Measurements from ENCODE around the gene HOXA9.

The HOXA9 gene

GRCh38 chr7:27197137-27198042 is 32.1 kb upstream of the HOXA9 start:
- DNase-seq = no peak
- TF ChIP-seq POLR2A (IDR thresholded peaks at IDR 0.05; ENCODE audit: low read length) (no peak), GATA1 (IDR thresholded peaks at IDR 0.05; ENCODE audit: low read depth, low read length) (no peak)

GRCh38 chr7:27196287-27196767 is 31.0 kb upstream of the HOXA9 start:
- TF ChIP-seq GATA1 (IDR thresholded peaks at IDR 0.05; ENCODE audit: low read depth, low read length) = no peak
- peak; percentile 74 to 89 for DNase-seq

DNA sequence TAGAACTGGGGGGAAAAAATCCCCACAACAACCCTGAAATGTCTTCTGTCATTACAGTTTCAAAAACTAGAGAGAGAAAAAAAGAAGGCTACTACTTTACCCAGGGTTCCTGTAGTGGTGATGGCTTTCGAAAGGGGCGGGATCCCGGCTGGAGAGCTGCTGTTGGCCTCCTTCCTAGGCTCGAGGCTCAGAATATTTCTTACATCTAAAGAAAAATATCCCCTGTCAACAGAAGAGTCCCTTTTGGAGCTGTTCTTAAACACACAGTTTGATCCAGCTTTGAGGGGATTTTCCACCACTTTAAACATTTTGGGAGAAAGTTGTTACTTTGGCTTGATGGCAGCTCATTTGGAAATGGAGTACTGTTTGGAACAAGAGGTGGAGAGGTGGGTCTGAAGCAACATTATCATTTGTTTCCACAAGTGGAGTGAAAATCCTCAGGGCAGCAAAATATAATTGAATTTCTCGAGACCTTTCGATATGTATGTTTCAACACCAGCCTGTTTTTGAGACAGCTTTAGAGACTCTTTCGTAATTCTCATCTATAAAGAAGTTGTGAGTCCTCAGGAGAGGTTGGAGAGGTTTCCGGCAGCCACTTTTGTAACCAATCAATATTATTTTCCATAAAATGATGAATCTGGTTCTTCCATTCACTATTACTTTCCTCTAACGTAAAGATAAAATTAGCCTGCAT is 29.5 kb upstream of the HOXA9 start:
- DNase-seq = no peak

GRCh38 chr7:27194002-27194352 is 28.6 kb upstream of the HOXA9 start:
- no peak for DNase-seq
- TF ChIP-seq GATA1 (IDR thresholded peaks at IDR 0.05; ENCODE audit: low read depth, low read length) = no peak

More for the DNA sequence above, 29.5 kb upstream of the HOXA9 start:
- TF ChIP-seq GATA1 (IDR thresholded peaks at IDR 0.05; ENCODE audit: low read depth, low read length) (no peak), POLR2A (IDR thresholded peaks at IDR 0.05; ENCODE audit: low read length) (no peak)

DNA sequence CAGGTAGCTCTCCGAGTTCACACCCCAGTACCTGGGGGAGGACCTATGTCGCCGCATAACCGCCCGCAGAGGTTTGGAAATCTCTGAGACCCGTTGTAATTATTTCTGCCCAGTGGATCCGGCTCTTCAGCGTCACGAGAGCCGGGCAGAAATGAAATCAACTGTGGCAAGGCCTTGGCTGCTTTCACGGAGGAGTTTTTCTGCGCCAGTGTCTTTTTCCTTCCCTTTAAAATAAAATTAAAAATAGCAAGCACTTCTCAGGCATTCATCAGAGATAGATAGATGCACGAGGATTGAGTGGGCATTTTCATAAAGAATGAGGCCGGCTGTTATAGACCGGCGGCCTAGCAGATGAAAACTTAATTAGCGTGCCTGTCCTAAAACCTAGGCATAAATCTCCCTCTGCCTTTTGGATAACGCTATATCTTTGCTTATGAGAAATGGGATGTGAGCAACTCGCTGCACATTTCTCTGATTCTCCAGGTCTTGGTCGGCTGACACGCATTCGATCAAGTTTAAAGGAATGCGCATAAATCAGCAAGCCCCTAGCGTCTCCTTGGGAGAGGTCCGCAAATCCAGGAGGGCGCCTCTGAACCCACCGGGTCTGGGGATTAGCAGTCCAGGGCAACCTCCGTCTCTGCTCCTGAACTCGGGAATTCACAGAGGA is 28.1 kb upstream of the HOXA9 start:
- TF ChIP-seq POLR2A (IDR thresholded peaks at IDR 0.05; ENCODE audit: low read length) (no peak), GATA1 (IDR thresholded peaks at IDR 0.05; ENCODE audit: low read depth, low read length) (no peak)

DNA sequence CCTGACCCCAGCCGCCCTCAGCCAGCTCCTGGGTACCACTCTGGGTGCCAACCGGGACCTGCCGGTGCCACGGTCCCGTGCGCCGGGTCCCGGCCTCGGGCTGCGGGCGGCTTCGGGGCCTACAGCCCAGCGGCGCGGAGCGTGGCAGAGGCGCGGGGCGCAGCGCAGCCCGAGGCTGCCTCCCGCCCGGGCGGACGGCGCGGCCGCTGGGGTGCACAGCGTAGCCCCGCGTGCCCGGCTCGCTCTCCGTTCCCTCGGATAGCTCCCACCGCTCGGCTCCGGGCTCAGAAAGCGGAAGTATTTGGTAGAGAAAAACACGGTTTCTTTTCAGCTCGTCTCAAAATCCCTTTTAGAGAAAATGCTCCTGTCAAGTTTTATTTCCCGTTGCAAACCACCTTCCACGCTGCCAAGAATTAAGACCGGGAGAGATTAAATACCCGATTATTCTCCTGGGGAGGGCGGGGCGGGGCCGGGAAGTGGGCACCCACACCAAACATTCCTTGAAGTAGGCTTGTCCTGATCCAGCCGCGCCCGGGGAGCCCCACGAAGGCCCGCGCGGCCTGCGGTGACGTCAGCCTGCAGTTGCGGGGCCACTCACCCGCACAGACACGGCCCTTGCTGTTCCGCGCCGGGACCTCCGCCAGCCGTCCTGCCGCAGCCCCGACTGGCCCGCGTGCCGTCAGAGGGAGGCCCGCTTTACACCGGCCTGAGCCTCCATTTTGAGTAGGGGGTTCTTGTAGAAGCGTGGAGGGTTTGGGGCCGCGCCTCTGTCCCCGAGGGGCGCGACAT is 27.4 kb upstream of the HOXA9 start:
- no peak for TF ChIP-seq POLR2A (IDR thresholded peaks at IDR 0.05; ENCODE audit: low read length)
- no peak for TF ChIP-seq GATA1 (IDR thresholded peaks at IDR 0.05; ENCODE audit: low read depth, low read length)

More for the DNA sequence above, 28.1 kb upstream of the HOXA9 start:
- no peak for DNase-seq

GRCh38 chr7:27191833-27192545 is 26.7 kb upstream of the HOXA9 start:
- DNase-seq = no peak
- no peak for TF ChIP-seq GATA1 (IDR thresholded peaks at IDR 0.05; ENCODE audit: low read depth, low read length)
- no peak for TF ChIP-seq POLR2A (IDR thresholded peaks at IDR 0.05; ENCODE audit: low read length)

More for the DNA sequence above, 27.4 kb upstream of the HOXA9 start:
- no peak for DNase-seq

GRCh38 chr7:27191161-27191731 is 25.9 kb upstream of the HOXA9 start:
- DNase-seq = no peak

DNA sequence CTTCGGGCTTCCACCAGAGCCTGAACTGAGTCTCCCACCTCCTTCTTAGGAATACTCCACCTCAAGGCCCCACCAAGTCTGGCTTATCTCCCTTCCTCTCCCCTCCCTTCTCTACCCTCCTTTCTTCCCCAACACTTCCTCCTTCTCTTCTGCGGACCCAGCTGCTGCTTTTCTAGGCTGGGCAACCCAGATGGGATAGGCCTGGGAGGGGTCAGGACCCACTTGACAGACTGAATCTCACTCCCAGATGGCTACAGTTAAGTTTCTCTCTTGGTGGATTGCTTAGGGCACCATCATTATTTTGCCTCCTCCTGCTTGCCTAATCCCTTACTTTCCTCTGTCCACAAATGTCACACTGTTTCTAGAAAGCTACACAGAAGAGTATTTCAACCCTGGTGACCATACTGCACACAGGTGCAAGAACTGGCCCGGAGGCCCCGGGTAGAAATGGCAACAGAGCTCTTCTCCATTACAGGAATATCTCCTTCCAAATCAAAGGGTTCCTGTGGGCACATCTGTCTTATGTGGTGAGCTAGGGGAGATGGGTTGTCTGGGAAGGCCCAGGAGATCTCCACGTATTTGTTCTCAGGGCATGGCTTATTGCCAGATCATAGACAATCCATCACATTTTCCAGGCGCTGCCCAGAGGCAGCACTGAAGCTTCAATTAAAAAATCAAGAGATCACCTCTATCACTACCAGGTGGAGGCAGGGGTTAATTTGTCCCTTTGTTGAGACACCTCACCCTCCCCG is 24.8 kb upstream of the HOXA9 start:
- TF ChIP-seq GATA1 (IDR thresholded peaks at IDR 0.05; ENCODE audit: low read depth, low read length) = no peak
- no peak for TF ChIP-seq POLR2A (IDR thresholded peaks at IDR 0.05; ENCODE audit: low read length)
- no peak for DNase-seq

More at GRCh38 chr7:27191161-27191731, 25.9 kb upstream of the HOXA9 start:
- no peak for TF ChIP-seq GATA1 (IDR thresholded peaks at IDR 0.05; ENCODE audit: low read depth, low read length)
- no peak for TF ChIP-seq POLR2A (IDR thresholded peaks at IDR 0.05; ENCODE audit: low read length)

DNA sequence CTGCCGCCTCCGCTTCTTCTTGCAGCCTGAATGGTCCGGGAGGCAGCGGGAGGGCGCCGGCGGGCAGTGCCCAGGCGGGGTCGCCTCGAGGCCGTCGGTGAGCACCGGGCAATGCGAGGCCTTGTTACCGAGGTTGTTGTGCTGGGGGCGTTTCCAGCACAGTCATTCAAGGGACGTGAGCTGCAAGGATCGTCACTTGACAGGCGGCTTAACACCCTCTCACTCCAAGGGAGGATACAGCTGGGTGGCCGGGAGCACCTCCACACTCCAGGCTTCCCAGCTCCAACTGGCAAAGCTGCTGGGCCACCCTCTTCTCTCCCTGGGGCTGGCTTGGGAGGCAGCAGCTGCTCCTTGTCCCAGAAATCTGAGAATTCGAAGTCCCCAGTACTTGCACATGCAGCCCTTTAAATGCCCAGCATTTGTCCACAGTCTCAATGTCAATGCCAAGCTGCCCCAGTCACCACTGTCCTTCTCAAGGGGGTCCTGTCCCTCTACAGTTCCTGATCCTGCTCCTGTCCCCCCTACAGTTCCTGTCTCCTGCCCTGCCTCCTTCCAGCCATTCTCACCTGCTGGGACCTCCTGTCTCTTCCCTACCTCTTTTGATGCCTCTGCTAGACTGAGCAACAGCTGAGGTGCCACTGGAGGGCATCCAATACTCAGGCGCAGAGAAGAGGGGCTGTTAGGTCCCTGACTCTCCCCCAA is 24.1 kb upstream of the HOXA9 start:
- DNase-seq = no peak
- no peak for TF ChIP-seq GATA1 (IDR thresholded peaks at IDR 0.05; ENCODE audit: low read depth, low read length)
- no peak for TF ChIP-seq POLR2A (IDR thresholded peaks at IDR 0.05; ENCODE audit: low read length)
